AG20443 (cell line): ENCODE data around the gene SNRPA.
"Not testable (repeated sequence)": the region's sequence is repeated elsewhere in the genome, so short reads cannot be mapped to it uniquely, and the experiment has no call there.

Source experiments
- DNase-seq: peaks from one replicate; pipeline ENCODE4 v3.0.0; 2012; ENCODE audit warnings: low spot score, mixed read lengths

SNRPA gene

GRCh38 chr19:40802300-40803169, 51.5 kb downstream of the SNRPA start:
- no peak for DNase-seq

GRCh38 chr19:40803170-40803856, 52.3 kb downstream of the SNRPA start:
- no peak for DNase-seq

GRCh38 chr19:40803857-40804782, 53.1 kb downstream of the SNRPA start:
- DNase-seq: no peak

GRCh38 chr19:40804783-40805242, 53.8 kb downstream of the SNRPA start:
- no peak for DNase-seq

- no peak for DNase-seq
Observed at GRCh38 chr19:40805258-40805868, 54.4 kb downstream of the SNRPA start.

GRCh38 chr19:40806423-40807146, 55.6 kb downstream of the SNRPA start:
- DNase-seq: peak; percentile 91

GRCh38 chr19:40807147-40808020, 56.4 kb downstream of the SNRPA start:
- DNase-seq: no peak

GRCh38 chr19:40808021-40808325, 57.0 kb downstream of the SNRPA start:
- no peak for DNase-seq

- DNase-seq: no peak
Observed at GRCh38 chr19:40808497-40808896, 57.5 kb downstream of the SNRPA start.

GRCh38 chr19:40809358-40810086, 58.5 kb downstream of the SNRPA start:
- DNase-seq: no peak

GRCh38 chr19:40810160-40810559, 59.2 kb downstream of the SNRPA start:
- DNase-seq: no peak

- DNase-seq: peak; percentile 65
Observed at GRCh38 chr19:40810649-40811408, 59.8 kb downstream of the SNRPA start.

- DNase-seq: no peak
Observed at GRCh38 chr19:40811478-40812341, 60.7 kb downstream of the SNRPA start.

- not testable (repeated sequence) for DNase-seq
Observed at GRCh38 chr19:40812571-40812970, 61.6 kb downstream of the SNRPA start.

GRCh38 chr19:40813182-40813581, 62.2 kb downstream of the SNRPA start:
- DNase-seq: no peak
